GM13977 (cell line): Measurements from ENCODE around the gene LHFPL5.

Experiments used
- DNase-seq: peaks from one replicate; pipeline ENCODE4 v3.0.0; 2012; ENCODE audit warnings: low spot score
- in situ Hi-C: fragments of 300-500 bp; cut with MboI; formaldehyde crosslinking; loops from one replicate; pipeline ENCODE4 v1.12.0; 2022; ENCODE audit warnings: low sequenced_read_pairs, low pct_unique_long_range_greater_than_20kb, mixed read lengths, inconsistent platforms; ENCODE audit not compliant: unreplicated experiment
- TF ChIP-seq, protein P1 (sequence below): IDR thresholded peaks from 2 replicates; pipeline ENCODE4 v1.5.1; 2012; ENCODE audit warnings: mild to moderate bottlenecking, control low read depth; ENCODE audit not compliant: insufficient read depth; ENCODE audit errors: extremely low read depth, missing control alignments

LHFPL5 gene

DNA sequence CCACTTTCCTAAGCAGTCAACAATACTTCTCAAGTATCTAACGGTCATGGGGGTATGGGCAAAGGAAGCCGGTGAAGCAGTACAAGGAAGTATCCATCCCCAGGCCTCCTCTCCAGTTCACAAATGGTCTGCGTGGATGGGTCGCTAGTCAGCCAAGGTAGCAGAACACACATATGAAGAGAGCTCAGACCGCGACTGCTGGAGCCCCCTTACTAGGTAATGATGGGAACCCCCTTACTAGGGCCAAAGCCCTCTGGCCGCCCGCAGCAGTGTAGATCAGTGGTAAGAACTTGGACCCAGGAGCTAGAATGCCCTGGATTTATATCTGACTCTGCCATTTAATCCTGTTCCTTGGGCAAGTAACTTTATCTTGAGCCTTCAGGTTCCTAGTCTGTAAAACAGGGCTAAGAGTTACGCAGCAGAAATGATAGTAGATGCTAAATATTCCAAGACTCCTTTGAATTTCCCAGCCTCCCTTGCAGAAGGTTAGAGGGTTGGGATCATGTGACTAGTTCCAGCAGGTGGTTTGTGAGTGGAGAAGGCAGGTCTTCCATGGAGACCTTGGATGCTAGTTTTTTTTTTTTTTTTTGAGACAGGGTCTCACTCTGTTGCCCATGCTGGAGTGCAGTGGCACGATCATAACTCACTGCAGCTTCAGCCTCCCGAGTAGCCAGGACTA lies 30.9 kb upstream of the LHFPL5 start:
- in situ Hi-C loops, result no loop called here
- TF ChIP-seq, protein P1, sequence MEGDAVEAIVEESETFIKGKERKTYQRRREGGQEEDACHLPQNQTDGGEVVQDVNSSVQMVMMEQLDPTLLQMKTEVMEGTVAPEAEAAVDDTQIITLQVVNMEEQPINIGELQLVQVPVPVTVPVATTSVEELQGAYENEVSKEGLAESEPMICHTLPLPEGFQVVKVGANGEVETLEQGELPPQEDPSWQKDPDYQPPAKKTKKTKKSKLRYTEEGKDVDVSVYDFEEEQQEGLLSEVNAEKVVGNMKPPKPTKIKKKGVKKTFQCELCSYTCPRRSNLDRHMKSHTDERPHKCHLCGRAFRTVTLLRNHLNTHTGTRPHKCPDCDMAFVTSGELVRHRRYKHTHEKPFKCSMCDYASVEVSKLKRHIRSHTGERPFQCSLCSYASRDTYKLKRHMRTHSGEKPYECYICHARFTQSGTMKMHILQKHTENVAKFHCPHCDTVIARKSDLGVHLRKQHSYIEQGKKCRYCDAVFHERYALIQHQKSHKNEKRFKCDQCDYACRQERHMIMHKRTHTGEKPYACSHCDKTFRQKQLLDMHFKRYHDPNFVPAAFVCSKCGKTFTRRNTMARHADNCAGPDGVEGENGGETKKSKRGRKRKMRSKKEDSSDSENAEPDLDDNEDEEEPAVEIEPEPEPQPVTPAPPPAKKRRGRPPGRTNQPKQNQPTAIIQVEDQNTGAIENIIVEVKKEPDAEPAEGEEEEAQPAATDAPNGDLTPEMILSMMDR, result no peak
- no peak for DNase-seq

DNA sequence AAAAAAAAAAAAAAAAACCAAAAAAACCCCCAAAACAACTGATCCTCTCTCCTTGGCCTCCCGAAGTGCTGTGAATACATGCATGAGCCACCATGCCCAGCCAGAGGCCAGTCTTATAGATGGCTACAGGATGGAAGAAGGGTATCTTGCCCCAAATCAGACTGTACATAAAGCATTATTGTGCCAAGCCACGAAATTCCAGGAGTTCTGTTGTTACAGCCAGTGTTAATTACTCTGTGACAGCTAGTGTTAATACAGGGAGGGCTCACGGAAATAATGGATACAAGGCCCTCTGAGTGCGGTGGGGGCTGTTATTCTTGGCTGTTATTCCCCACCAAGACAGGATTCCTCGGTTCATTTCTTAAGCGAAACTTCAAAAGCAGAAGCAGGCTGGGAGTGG lies 30.1 kb upstream of the LHFPL5 start:
- TF ChIP-seq, protein P1, result no peak
- no peak for DNase-seq
- in situ Hi-C loops, result no loop called here

DNA sequence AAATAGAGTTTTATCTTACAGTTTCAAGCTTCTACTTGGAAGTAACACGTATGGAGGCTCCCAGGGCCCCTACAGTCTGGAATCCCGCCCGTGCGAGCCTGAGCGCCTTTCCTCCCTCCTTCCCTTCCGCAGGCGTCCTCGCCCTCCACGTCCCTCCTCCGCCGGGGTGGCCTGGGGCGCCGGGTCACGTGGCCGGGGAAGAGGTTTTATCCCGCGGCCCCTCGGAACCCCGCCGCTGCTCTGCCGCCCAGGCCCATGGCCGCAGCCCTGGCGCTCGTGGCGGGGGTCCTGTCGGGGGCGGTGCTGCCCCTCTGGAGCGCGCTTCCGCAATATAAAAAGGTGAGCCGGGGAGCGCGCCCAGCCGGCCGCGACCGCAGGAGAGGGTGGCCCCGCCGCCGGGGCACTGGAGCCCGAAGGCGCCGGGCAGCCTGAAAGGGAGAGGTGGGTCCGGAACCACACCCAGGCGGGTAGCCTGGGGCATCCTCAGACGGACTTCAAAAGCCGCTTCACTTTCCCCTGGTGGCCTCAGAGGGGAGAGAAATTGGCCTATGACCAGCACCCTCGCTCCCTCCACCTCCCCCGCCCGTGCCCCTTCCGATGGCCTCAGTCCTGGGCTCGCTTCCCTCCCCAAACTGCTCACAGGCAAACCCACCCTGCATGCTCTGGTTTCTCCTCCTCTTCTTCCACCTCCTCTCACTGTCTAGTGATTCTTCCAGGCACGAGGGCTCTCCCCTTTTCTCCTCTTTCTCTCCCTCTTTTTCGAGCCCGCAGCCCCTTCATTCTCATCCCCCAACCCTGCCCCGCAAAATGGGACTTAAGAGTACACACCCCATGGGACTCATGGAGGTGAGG lies 28.6 kb upstream of the LHFPL5 start, which contains the start of gene CLPSL2:
CLPSL2 (plus strand) TSS at position 235 of the 852 bp plus-strand sequence; CDS start at position 256, 21 bp downstream.
- in situ Hi-C loops, result no loop called here
- TF ChIP-seq, protein P1, result no peak
- no peak for DNase-seq

DNA sequence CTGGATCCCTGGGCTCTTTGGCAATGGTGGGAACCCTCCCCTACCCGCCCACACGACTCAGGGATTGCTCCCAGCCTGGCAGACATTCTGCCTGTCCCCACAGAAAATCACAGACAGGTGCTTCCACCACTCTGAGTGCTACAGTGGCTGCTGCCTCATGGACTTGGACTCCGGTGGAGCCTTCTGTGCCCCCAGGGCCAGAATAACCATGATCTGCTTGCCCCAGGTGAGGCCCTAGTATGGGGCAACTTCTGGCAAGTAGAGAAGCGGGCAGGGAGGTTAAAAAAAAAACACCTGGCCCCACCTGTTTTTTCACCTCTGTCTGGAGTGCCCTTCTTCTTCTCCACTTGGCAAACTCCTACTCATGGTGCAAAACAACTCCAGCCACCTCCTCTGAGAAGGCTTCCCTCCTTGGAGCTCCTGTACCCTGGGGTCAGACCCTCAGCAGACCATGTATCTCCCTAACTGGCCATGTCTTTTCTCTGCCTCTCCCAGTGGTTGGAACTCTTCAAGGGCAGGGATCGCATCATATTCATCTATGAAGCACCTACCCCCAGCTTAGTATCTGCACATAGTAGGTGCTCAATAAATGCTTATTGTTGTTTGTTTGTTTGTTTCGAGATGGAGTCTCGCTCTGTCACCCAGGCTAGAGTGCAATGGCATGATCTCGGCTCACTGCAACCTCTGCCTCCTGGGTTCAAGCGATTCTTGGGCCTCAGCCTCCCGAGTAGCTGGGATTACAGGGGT lies 27.6 kb upstream of the LHFPL5 start:
- no peak for DNase-seq
- in situ Hi-C loops, result no loop called here
- TF ChIP-seq, protein P1, result no peak

DNA sequence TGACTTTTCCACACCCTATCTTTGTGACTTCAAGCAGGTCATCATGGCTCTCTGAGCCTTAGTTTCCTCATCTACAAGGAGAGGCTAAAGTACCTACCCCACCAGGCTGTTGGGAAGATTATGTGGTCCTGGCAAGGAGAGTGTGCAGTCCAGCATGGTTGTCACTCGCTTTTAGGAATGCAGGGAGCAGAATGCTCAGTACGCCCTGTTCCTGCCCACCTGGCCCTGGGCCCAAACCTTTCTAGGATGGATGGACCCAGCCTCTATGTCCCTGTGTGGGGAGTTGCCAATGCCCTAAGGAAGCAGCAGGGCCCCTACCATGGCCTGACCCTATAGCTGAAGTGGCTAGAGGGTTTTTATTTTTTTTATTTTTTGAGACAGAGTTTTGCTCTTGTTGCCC lies 26.7 kb upstream of the LHFPL5 start:
- no peak for DNase-seq
- in situ Hi-C loops, result no loop called here
- TF ChIP-seq, protein P1, result no peak

DNA sequence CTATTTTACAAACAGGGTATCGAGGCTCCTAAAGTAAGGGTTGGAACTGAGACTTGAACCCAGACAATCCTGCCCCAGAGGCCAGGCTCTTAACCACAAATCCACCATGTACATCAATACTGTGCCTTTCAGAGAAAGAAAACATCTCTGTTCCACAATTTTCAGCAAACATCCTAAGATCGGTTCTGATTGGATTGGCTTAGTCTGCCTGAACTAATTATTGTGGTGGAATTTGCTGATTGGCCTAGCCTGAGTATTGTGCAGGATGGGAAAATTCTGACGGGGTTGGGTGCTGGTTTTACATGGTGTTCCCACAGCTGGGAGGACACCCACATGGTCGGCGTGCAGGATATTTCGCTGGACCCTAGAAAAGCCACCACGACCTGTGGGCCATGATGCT lies 24.4 kb upstream of the LHFPL5 start, which contains the start of gene CLPSL1:
CLPSL1 (plus strand) TSS at position 301 of the 400 bp plus-strand sequence; CDS start at position 393, 92 bp downstream.
- TF ChIP-seq, protein P1, result no peak
- no peak for DNase-seq
- in situ Hi-C loops, result no loop called here
